NCI-H1417 (cell line): ENCODE data around the gene ZBTB16.

ENCODE experiments used
- DNase-seq, 3 experiments: peaks; one replicate each; lab custom pipeline; 2025; lab: John Stamatoyannopoulos, UW

Gene ZBTB16

GRCh38 chr11:114166897-114167323 is 107.4 kb downstream of the ZBTB16 start:
- peak; percentile 56 to 94 (median 63) for DNase-seq

GRCh38 chr11:114167355-114167754 is 107.8 kb downstream of the ZBTB16 start:
- DNase-seq: peak in 2 of 3 experiments; percentile 33 to 71

- peak in 1 of 3 experiments; percentile 60 for DNase-seq
Observed at GRCh38 chr11:114167771-114168448, 108.4 kb downstream of the ZBTB16 start.

- peak in 2 of 3 experiments; percentile 62 to 85 for DNase-seq
Observed at GRCh38 chr11:114168691-114169090, 109.2 kb downstream of the ZBTB16 start.

- no peak for DNase-seq
Observed at GRCh38 chr11:114169321-114169749, 109.8 kb downstream of the ZBTB16 start.

- no peak for DNase-seq
Observed at GRCh38 chr11:114169821-114170220, 110.3 kb downstream of the ZBTB16 start.

GRCh38 chr11:114170226-114170625 is 110.7 kb downstream of the ZBTB16 start:
- DNase-seq: no peak

GRCh38 chr11:114171257-114172054 is 111.9 kb downstream of the ZBTB16 start:
- peak in 1 of 3 experiments; percentile 34 for DNase-seq

GRCh38 chr11:114172055-114172861 is 112.7 kb downstream of the ZBTB16 start:
- DNase-seq: peak in 2 of 3 experiments; percentile 69 to 83

GRCh38 chr11:114172871-114173444 is 113.4 kb downstream of the ZBTB16 start:
- DNase-seq: peak in 2 of 3 experiments; percentile 69 to 83

GRCh38 chr11:114173843-114174242 is 114.3 kb downstream of the ZBTB16 start:
- DNase-seq: no peak

GRCh38 chr11:114174712-114175495 is 115.4 kb downstream of the ZBTB16 start:
- DNase-seq: no peak

GRCh38 chr11:114175706-114176105 is 116.2 kb downstream of the ZBTB16 start:
- DNase-seq: no peak

- DNase-seq: no peak
Observed at GRCh38 chr11:114176321-114176720, 116.8 kb downstream of the ZBTB16 start.

- no peak for DNase-seq
Observed at GRCh38 chr11:114178656-114179055, 119.1 kb downstream of the ZBTB16 start.

- peak in 2 of 3 experiments; percentile 37 to 65 for DNase-seq
Observed at GRCh38 chr11:114179234-114179941, 119.9 kb downstream of the ZBTB16 start.

GRCh38 chr11:114180301-114181055 is 121.0 kb downstream of the ZBTB16 start:
- DNase-seq: peak; percentile 29 to 68 (median 36)

- DNase-seq: no peak
Observed at GRCh38 chr11:114181195-114181594, 121.7 kb downstream of the ZBTB16 start.

- DNase-seq: no peak
Observed at GRCh38 chr11:114181752-114182151, 122.2 kb downstream of the ZBTB16 start.
